HG03442 (cell line): ENCODE results near the gene NR5A1.

ENCODE experiments used
- ATAC-seq: cut with Tn5 transposase; IDR thresholded peaks from one replicate; pipeline ENCODE4 v1.9.1; 2021; ENCODE audit warnings: mild to moderate bottlenecking, moderate library complexity; ENCODE audit not compliant: unreplicated experiment

NR5A1 gene

DNA sequence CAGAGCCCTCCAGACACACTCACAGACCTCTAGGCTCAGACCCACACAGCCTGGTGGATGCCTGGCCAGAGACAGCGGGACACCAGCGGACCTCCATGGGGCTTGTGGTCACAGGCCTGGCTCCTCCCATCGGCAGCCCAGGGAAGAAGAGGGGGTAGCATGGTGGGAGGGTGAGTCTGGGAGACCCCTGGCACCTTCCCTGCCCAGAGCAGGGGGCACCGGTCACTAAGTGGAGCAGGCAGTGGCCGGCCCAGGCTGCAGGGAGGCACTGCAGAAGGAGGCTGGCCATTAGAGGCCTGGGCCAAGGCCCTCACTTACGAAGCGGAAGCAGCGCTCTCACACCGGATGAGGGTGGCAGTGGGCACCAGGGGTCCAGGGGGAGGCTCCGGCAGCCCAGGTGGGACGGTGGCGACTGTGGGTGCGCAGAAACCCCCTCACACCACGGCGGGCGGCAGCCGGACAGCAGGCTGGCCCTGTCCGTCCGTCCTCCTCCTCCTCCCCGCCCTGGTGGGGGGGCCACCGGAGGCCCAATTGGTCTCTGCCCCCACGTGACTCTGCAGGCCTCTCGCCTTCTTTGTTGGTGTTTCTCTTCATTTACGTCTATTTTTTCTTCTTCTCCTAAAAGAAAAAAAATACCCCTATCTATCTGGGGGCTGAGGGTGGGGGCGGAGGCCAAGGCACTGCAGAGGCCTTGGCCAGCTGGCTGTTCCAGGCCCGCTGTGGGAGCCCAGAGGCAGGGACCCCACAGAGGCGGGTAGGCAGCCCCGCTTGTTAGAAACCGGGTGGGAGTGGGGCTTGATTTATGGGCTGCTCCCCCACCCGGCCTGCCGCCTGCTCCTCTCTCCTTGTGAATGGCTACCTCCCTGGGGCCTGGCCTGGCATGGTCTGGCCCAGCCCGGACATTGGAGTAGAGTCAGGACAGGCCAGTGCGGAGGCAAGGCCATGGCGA is at the start of gene NR5A1:
NR5A1 (minus strand) TSS at position 469 of the 949 bp plus-strand sequence. CDS start 4,004 bp downstream, outside the sequence.
- no peak for ATAC-seq

DNA sequence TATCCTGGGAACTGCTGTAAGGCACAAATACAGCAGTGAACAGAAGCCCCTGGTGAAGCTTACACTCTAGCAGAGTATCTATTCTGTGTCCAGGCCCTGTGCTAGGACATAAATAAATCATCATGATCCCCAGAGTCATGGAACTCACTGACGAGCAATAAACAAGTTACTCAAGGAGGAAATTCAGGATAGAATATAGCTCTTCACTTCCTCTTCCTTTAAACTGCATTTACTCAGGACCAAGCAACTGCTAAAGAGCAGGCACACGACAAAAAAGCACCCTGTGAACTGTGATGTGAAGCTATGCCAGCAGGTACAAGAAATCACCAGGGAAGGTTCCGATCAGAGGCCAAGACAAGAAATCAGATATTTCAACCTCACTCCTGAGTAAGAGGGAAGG is 47.8 kb upstream of the NR5A1 start:
- no peak for ATAC-seq

DNA sequence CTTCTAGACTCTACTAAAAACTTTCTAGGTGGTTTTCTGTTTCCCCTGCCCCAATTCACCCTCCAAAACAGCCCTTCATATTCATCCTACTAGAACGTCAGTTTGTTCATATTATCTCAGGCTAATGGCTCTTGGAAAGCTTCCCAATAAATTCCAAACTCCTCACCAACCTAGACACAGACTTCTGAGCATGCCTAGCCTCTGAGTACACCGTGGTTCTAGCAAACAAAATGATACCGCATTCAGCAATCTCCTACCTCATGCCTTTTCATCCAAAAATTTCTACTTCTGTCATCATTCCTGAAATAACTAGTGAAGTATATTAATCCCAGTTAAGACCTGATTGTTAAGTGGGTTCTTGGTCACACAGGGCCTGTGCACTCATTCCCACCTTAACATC is 46.5 kb upstream of the NR5A1 start:
- no peak for ATAC-seq

DNA sequence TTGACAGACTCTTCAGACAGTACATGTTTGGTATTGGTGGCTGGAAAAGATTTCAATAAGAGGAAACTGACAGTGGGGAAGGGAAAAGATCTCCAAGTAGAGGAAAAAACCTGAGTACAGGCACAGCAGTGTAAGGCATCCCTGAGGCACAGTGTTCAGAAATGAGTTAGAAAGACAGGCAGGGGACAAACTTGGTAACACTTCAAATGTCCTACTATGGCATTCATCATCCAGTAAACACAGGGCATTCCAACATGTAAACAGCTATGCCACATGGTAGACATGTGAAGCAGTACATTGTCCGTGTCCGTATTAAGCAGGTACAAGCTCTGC is 45.0 kb upstream of the NR5A1 start:
- ATAC-seq, result no peak

DNA sequence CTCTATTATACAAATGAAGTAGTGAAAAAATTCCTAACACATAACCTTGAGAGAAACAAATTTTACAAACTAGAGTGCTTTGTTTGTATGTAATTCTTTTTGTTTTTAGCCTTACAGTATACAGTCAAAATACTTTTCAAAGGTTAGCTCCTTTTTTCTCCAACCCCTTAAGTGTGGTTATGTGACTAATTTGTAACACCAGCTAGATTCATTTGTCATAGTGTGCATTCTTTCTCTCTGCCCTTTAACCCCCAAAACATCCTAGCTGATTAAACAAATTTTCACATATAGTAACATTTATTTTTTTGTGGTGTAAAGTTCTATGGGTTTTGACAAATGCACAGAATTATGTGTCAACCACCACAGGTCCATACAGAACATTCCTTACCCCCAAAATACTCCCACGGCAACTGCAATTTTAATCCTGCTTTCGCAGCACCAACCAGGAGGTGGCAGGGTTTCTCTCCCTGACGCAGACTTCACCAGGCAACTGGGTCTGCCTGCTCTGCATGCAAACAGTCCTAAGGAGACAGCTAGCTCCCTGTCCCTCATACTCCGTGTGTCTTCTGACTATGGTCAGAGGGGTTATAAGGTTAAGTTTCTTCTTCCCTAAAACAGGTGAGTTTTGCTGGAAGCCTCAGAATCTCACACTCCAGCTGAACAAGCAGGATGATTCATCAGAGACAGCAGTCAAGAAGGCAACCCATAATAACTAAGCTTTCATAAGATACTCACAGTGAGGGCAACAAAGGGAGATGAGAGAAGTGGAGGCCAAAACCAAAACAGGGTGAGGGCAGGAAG is 44.5 kb upstream of the NR5A1 start:
- no peak for ATAC-seq

DNA sequence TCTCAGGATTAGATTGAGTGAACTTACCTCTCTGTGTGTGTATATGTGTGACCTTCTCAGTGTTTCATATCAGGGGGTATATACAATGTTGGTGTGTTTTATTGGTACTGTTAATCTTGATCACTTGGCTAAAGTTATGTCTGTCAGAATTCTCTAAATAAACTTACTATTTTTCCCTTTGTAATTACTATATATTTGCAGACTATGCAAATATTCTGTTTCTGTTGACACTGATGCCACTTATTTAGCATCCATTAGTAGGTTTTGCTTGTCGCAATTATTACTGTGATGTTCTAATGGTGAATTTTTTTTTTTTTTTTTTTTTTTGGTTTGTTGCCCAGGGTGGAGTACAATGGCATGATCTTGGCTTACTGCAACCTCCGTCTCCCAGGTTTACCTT is 42.9 kb upstream of the NR5A1 start:
- ATAC-seq, result no peak

DNA sequence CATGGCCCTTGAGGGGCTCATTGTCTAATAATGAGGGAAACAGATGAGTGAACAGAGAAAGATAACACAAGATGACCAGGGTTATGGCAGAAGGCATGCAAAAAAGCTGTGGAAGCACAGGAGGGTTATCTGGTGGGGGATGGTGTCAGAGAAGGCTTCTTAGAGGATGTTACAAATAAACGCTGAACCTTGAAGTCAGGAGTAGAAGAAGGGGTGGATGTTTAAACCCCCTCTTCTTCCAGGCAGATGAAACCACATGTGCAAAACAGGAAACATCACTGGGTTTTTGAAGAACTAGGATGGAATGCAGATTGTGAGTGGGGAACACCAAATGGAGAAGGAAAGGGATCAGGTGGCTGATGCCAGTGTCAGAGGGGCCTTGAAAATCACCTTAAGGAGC is 41.8 kb upstream of the NR5A1 start:
- no peak for ATAC-seq

DNA sequence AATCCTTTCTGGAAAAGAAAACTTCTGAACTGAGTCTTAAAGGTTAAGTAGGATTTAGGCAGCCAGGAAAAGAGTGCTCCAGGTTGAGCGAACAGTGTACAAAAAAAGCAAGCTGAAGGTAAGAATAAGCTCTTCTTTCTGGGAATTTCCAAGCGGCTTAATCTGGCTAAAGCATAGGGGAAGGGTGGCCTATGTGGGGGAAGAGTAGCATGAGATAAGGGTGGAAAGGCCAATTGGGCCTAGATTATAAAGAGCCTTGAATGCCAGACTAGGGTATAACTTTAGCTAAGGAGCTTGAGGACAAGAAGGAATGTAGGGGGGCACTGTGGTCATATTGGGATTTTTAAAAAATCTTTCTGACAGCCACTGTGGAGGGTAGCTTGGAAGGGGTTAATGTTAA is 37.3 kb upstream of the NR5A1 start:
- ATAC-seq, result no peak

DNA sequence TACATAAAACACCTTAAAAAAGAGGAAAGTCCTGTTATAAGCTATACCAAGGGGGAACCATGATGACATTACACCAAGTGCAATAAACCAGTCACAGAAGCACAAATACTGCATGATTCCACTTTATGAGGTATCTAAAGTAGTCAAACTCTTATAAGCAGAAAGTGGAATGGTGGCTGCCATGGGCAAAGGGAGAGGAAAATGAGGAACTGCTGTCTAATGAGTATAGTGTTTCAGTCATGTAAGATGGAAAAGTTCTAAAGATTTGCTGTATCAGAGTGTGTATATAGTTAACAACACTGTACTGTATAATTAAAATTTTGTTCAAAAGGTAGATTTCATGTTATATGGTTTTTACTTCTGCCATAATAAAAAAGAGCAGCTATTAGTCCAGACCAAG is 34.6 kb upstream of the NR5A1 start:
- ATAC-seq, result no peak

DNA sequence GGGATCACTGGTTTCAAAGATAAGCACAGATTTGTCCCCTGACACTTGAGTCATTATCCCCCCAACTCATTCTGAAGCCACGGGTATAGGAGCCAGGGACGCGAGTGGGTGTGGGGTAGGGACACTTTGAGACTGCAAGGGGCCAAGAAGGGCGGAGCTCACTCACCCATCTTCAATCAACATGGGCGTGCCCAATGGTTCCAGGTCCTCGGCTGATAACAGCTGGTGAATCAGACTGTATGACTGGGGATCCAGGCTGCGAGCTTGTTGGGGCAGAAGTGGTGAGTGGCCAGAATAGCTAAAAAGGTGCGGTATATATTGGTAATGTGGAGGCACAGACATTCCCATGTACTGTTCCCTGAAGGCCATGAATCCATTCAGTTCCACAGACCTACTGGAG is 30.7 kb upstream of the NR5A1 start:
- no peak for ATAC-seq

DNA sequence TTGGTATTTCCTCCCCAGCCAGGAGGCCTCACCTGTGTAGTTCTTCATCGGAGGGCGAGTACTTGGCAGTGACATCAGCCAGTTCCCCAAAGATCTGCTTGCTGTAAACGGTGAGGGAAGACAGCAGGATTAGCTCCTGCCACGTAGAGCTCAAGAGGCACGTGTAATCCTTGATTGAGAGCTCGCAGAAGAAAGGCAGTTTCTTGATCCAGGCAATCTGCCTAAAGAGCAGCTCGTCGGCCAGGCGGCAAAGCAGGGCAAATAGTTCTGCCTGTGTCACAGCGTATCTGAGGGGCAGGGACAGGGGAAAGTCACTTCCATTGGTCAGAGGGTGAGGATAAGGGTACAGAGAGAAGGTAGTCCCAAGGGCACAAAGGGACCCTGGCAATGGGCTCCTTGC is 28.6 kb upstream of the NR5A1 start:
- ATAC-seq, result no peak

DNA sequence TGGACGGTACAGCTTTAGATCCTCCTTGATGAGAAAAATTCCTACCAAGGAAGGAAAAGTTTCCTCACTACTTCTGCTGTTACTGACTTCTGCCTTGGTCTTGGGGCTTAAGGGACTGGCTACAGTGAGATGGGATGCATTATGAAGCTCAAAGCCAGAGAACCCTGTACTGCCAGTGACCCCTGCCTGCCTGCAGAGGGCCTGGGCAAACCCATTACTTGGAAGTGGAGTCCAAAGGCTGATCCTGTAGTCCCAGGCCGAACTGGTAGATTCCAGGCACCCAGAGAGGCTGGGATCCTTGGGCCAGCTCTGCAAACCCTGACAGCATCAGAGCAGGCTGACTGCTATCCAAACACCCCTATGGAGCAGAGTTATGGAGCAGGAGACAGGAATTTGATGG is 25.7 kb upstream of the NR5A1 start:
- no peak for ATAC-seq

DNA sequence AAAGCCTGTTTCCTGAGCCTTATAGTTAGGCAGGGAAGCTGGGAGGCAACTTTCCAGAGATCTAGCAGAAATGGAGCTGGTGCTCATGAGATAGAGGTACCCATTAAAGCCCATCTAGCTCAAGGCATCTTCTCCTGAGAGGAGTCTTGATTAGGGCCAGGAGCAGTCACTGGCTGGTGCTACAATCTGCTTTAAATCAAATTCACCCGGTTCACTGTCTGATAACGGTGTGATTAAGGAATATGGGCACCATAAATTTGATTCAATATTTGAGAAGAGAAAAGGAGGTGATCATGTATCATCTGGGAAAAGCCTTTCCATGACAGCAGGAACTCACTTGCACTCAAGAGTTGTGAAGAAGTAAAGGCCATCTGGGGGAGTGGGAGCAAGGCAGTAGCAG is 23.9 kb upstream of the NR5A1 start:
- ATAC-seq, result no peak

DNA sequence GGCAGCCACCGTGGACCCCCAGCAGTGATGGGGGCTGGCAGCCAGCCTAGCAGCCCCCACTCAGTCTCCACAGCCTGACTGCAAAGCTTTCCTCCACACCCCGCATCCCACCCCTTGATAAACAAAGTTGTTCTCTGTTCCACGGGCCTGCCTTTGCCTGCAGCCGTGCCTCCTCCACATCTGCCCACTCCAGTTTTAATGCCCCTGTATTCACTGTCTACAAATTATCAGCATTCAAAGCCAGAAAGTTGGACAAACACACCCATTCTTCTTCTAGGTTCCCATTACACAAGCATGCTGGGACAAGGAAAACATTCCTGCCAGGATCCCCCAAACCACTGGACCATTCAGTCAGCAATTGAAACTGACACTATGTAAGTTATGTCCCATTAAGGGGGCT is 23.0 kb upstream of the NR5A1 start:
- ATAC-seq, result no peak

DNA sequence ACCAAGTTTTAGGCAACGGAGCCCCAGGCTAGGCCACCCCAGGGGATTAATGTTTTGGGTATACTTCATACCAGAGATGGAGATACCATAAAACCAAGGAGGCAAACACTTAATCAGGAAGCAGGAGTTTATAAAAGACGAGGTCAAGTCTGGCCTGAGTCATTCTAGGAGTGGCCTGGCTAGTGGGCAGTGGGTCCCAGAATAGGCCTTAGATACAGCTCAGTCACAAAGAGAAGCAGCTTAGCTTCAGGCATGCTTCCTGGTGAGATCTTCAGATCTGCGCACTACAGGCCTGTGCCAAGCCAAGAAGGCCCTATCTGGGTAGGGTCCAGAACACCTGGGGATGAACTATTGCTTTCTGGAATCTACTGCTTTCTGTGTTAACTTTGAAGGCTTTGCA is 20.6 kb upstream of the NR5A1 start:
- ATAC-seq, result no peak

DNA sequence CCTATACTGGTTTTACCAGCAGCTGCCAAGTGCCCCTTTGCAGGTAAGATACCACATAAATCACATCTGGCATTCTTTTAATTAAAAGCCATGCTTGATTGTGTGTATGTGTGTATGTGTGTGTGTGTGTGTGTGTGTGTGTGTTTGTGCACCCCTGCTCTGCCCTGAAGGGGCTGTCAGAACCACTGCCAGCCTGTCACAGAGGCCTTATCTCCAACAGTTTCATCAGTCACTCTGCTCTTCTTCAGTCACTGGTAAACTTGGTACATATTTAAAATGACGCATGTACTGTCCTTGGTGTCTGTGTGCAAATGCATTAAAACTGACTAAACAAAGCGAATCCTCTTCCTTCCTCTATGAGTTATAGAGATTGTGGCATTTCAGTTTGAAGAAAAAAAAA is 19.0 kb upstream of the NR5A1 start:
- no peak for ATAC-seq

DNA sequence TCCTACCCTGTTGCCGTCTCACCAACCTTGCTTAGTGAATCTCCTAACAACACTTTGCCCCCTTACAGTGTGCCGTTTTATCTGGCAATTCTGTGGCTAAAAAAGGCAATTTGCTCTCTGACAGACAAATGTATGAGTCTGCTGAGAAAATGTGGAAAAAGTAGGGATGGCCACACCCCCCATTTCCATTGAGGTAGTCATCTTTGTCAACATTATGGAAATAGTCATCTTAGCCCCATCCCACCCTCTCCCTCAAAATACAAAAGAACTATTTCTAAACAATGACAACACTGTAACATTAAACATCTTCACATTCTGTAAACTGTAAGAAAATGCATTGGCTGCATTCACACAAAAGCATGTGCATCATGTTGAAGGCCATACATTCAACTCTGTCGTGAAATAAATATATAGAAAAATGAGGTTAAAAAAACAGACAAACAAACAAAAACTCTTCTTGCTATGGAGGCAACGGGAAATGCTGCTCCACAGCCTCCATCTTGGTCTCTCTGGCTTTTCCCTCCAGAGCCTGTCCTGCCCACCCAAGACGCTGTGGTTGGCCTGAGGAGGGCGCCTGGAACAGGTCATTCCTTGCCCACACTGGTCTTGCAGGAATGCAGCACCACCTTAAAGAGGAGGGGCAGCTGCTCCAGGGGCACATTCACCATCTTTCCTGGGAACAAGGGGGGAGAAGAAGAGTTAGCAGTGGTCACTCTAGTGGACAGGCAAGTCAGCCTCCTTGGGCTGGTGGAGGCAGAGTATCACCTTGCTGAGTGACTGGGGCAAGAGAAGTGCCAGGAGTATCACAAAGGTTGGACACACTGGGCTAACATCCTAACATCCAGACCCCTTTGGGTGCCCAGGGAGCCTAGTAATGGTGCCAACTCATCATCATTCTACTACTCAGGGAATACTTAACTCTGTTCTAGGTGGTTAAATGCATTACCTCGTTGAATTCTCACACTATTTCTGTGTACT is 15.2 kb upstream of the NR5A1 start:
- ATAC-seq, result no peak

DNA sequence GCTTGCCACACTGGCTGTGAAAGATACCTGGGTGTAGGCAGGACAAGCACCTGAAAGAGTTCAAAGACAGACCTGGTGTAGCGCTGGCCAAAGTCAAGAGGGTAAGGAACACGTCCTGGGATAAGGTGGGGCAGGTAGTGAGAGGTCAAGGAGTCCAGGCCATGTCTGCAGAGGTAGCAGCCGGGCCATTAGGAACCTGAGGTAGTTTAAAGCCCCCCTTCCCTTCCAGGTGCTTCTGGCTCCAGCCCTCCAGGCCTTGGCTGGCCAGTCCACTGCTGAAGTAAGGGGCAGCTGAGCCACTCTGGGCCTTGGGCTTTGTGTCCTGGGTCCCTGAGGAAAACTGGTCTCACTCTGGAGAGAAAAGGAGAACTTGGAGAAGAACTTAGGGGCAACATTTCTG is 13.9 kb upstream of the NR5A1 start:
- no peak for ATAC-seq

DNA sequence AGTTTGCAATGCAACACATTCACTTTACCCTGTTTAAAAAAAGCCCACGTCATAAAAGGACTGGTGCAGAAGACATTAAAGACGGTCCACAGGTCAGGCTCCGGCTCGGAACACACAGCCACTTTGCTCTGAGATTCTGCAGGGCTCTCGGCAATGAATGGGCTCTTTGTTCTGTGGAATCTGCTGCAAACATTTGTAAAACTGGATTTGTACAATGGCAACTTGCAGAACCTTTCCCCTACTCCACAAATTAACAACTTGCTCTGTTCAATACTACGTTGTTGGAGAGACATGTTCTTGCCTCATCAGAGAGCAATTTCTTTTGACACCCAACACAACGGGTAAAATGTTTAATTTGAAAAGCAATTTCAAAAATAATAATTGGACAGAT is 13.0 kb upstream of the NR5A1 start:
- no peak for ATAC-seq

DNA sequence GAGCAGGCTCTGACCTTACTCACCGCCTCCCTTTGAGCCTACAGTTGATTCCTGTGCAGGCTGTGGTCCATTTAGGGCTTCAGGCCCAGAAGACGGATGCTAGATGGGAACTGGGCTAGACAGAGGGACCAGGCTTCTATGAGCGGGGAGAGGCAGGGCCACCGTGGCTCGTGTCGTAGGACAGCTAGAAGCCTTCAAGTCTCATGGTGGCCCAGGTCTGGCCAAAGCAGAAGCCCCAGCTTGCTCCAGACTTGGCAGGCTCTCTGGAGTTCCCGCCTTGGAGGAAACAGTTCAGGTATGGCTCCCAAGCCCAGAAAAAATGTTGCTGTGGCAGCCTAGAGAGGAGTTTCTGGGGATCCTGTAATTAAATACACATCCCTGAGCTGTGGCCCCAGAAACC is 10.9 kb upstream of the NR5A1 start:
- ATAC-seq, result no peak

DNA sequence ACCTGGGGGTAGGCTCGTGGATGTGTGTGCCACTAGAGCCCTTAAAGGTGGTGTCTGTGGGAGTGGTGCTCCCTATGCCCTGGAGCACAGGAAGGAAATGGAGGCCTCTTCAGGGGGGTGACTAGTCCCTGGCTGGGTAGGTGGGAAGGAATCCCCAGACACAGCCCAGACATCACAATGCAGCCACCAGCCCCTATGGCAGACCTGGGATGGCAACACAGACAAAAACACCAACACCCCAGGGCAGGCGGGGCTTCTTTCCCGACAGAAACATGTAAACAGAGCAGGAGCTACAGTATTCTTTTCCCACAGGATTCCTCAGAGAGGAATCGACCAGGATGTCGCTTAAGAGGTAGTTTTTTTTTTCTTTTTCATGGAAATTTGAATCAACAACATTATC is 10.4 kb upstream of the NR5A1 start:
- no peak for ATAC-seq
